GM21619 (cell line): ENCODE data around the gene DUSP28.
A peak's percentile ranks its signal among the peaks of the same experiment; 100 is the strongest.
"Not testable (repeated sequence)": the region's sequence is repeated elsewhere in the genome, so short reads cannot be mapped to it uniquely, and the experiment has no call there.

Experiments used
- ATAC-seq: cut with Tn5 transposase; IDR thresholded peaks from one replicate; pipeline ENCODE4 v1.9.1; 2021; ENCODE audit not compliant: unreplicated experiment

DUSP28 gene, protein sequence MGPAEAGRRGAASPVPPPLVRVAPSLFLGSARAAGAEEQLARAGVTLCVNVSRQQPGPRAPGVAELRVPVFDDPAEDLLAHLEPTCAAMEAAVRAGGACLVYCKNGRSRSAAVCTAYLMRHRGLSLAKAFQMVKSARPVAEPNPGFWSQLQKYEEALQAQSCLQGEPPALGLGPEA

DNA sequence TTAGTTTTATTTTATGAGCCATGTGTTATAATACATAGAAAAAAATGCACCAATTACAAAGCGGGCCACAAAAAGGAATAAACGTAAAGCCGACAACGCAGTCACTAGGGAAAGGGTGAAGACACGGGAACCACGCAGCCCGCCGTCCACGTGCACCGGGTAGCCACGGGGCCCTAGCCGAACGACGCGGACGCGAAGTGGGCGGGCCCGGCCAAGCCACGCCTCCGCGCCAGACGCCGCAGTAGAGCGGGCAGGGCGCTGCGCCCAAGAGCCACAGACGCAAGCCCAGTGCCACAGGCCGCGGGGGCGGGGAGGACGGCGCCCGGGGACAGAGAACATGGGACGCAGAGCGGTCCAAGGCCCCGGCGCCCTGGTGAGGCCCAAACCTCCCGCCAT lies at the start of gene DUSP28:
DUSP28 (plus strand) TSS at position 274 of the 396 bp plus-strand sequence. CDS start 328 bp downstream, outside the sequence.
- peak; percentile 57 for ATAC-seq

DNA sequence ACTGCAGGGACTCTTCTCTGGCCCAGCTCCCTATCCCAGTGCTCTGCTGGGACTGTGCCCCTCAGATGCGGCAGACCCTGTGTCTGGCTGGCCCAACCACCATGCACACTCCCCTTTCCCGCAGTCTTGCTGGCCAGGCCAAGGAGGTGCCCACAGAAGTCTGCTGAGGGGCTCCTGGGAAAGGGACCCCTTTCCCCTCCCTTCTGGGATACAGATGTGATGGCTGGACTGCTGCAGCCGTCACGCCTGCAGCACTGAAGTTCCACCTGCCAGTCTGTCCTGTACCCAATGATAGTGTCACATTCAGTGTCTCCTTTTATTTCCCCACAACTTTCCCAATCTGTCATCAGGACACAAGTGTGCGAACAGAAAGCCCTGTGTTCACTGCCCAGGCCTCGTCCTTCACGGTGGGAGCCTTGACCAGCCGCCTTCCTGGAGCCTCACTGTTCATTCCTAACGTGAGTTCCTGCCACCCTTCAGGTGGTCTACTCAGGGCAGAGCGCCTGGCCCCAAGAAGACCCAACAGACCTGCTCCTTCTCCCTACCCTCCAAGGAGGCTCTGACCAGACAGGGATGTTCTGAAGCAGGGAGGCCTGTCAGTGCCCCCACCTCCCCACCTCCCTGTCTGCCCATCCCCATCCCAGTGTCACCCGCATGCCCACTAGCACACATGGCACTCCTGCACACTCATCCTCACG lies 49.5 kb upstream of the DUSP28 start:
- no peak for ATAC-seq

DNA sequence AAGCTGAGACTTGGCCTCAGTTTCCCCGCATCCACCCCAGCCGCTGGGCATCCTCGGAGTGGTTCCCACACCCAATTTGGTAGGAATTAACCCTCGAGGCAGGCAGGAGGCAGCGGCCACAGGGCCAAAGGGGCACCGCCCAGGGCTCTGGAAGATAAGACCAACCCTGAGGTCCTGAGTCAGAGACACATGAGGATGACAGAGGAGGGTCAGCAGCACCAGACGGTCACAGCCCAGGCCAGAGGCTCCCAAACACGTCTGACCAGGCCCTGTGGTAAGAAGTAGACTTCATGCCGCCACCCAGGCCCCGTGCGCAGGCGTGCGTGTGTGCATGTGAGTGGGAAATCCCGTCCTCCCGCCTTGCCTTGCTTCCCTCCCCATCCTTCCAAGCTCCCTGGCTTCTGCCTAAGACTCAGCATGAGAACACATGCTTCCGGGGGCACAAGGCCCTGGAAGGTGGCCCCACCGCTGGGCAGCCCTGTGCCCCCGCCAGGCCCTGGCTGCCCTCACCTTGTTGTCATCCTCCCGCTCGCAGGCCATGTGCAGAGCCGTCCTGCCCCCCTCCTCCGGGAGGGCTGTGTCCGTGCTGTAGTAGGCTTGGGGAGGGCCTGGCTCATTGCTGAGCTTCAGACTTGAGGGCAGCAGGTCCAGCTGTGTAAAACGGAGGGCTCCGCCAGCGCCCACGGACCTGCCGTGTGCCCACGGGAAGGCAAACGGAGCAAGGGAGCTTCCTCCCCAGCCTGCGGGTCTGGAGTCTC lies 48.6 kb upstream of the DUSP28 start:
- no peak for ATAC-seq

DNA sequence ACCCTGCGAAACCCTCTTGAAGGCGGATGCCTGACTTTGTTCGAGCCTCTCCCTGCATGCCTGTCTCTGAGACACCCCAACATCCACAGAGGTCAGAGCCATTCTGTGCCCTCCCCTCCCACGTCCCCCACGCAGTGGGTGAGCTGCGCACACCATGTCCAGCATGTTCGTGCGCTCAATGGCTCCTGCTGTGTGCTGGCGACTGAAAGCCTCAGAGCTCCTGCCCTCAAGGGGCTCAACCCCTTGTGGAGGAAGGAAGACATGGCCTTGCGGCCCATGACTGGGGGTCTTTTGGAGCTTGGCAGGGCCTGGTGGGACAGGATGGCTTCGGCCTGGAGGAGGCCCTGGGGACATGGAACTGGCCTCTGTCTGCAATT lies 48.1 kb upstream of the DUSP28 start:
- no peak for ATAC-seq

DNA sequence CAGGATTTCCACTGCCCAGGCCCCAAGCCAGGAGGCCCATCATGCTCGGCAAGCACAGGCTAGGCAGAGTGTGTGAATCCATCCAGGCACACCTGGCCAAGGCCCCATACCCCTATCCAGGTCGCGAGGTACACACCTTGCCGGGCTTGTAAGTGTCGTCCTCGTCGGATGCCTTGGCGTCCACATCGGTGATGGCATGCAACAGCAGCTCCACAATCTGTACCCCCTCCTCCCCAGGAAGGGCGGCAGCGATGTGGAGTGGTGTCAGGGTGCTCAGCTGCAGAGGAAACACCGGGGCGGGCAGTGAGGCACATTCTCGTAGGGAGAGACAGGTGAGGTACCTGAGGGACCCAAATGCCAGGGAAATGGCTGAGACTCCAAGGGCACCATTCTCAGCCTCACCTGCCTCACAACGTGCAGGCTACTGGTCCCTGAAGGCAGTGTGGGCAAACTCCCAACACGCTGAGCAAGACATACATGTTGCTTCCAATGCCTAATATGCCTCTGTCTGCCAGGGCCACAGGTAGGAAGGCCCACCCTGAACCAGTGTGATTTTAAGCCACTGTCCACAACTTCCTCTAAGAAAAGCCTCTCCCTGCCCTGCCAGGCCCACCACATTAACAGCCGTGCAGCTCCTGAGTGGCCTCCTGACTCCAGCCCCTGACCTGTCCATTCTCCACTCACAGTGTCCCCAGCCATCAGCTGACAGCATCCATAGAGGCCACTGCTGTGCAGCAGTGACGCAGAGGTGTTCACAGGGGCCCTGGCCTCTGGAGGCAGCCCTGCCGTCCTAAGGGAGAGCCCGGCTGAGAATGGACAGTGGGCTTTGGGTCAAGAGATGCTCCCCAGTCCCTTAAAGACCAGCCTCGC lies 47.3 kb upstream of the DUSP28 start:
- no peak for ATAC-seq

DNA sequence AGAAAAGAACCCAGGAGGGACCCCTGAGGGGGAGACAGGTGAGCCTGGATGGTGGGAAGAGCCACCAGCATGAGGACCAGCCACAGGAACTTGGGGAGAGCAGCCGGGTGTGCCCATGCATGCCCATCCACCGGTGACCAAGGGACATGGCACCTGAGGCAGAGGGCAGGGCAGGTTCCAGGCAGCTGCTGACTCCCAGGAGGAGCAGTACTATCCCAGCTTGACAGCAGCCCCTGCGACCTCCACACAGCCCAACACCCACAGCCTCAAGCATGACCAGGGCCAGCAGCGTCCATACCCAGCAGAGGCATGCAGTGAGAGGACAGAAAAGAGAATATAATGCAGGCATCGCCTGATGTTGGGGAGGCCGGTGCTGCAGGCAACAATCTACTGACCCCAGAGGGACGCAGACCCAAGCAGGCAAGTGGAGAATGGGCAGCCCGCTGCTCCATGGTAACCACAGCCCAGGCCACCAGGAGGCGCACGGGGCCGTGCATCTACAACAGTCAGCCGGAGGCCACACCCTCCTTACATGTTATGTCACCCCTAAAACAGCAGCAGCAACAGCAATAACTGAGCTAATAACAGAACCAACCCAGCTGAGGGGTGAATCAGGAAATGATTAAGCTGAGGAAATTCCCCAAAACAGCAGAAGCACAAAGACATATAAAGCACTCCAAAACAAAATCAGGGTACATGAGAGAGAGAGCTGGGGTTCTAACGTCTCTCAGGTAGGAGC lies 46.4 kb upstream of the DUSP28 start:
- peak; percentile 98 for ATAC-seq

DNA sequence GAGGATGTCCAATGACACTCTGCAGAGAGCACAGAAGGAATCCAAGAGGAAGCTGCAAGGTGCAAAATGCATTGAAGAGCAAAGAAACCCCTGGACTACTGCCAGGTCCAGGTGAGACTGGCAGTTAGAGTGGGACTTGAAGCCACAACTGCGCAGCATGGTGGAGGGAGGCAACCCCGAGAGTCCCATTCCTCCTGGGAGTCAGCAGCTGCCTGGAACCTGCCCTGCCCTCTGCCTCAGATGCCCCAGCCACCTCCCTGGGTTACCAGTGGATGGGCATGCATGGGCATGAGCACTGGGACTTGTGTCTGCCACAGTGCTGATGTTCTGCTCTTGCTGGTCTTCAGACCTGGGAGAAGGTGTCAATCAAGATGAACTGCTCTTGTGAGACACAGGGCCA lies 45.5 kb upstream of the DUSP28 start:
- ATAC-seq, result no peak

DNA sequence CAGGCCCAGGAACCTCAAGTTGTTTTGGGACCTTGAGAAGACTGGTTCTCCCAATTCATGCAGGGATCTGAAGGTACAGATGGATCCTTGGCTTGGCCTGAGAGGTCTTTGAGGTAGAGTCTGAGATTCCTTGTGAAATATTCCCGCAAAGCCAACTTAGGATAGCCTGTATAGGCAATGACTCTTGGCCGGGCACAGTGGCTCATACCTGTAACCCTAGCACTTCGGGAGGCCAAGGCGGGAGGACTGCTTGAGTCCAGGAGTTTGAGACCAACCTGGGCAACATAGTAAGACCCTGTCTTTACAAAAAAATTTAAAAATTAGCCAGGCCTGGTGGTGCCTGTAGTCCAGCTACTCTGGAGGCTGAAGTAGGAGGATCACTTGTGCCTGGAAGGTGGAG lies 42.8 kb upstream of the DUSP28 start:
- no peak for ATAC-seq

DNA sequence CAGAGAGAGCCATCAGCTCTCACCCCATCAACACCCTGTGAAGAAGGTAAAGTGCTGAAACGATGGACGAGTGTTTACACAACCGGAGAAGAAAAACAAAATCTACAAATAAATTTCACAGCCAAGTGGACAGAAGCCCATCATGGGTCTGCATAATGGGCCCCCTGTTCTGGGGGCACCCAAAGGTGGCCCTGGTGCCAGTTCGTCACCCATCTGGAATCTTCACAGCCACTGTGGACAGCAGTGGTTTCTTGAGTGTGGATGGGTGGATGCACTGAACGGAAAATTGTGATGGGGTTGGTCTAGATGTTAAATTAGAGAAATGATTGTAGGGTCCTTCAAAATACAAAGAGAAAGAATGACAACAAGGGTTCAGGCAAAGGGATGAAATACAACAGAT lies 41.2 kb upstream of the DUSP28 start:
- ATAC-seq, result no peak

DNA sequence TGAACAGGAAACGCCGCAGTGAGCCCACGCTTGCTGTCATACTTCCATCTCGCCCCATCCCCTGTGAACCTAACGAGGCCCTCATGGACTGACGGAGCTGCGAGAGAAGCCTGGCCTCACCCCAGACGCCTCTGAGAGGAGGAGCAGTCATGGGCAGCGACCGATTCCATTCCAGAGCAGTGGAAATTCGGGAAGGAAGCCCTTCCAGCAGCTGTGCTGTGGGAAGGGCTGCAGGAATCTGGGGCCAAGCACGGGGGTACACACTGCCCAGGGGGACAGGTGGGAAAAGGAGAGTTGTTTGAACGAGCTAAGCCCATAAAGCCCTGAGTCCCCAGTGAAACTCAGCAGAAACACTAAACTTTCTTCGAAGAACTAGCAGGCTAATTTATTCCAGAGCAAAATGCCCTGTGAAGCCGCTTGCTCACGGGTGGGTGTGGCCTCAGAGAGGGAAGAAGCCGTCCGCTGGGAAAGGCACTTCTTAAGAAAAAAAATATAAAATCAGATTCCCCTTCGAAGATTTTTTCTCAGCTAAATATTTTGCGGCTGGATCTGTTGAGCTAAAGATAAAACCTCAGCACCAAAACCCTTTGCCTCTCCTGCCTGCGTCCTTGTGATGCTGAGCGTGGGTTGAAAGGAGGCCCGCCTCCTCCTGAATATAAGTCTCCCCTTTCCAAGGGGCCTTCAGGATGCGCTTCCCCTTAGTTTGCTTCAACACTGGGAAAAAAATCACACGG lies 40.6 kb upstream of the DUSP28 start:
- no peak for ATAC-seq

DNA sequence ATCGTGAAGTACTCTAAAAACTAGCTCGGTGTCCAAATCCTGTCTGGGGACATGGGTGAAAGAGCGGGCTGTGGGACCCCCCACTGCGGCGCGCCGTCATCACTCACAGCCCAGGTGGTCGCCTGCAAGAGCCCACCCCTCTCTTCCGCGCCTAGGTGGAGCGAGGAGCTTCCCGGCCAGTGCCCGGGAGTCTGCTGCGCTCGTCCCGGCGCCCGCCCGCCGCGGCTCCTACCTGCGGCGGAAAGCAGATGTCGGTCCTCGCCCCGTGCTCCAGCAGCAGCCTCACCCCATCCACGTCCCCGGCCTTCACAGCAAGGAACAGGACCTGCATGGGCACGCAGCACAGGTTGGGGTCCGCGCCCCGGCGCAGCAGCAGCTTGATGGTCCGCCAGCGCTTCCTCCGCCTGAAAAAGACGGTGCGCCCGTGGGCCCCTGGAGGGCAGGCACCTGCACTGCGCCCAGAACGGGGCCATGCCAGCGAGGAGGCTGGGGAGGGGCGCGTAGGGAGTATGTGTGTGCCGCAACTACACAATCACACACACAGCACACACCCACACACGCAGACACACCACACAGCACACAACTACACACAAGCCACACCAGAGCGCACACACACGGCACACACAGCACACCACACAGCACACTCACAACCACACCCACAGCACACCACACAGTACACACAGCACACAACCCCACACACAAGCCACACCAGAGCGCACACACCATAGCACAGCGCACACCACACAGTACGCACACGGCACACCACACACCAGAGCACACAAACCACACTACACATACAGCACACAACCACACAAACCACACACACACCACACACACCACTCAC lies 39.8 kb upstream of the DUSP28 start:
- ATAC-seq, result no peak

DNA sequence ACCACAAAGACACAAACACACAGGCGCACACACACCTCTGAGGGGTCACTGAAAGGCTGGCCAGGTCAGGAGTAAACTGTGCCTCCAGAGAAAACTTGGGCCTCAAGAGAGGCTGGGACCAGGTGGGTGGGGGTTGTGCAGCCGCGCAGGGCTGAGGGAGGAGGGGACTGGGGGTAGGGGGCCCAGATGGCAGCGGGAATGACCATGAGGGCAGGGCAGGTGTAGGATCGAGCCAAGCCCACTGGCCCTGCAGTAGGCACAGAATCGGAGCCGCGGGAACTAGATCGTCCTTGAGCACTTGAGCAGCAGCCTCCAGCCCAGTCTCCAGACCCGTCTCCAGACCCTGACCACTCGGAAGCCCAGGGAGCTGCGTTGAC lies 39.2 kb upstream of the DUSP28 start:
- ATAC-seq, result no peak

DNA sequence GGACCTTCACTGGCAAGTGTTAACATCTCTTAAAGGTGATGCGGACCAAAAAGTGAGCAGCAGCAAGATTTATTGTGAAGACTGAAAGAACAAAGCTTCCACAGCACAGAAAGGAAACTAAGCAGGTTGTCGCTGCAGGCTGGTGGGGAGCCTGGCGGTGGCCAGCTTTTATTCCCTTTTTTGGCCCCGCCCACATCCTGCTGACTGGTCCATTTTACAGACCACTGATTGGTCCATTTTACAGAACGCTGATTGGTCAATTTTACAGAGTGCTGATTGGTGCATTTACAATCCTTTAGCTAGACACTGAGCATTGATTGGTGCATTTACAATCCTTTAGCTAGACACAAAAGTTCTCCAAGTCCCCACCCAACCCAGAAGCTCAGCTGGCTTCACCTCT lies 38.3 kb upstream of the DUSP28 start:
- ATAC-seq, result not testable (repeated sequence)

DNA sequence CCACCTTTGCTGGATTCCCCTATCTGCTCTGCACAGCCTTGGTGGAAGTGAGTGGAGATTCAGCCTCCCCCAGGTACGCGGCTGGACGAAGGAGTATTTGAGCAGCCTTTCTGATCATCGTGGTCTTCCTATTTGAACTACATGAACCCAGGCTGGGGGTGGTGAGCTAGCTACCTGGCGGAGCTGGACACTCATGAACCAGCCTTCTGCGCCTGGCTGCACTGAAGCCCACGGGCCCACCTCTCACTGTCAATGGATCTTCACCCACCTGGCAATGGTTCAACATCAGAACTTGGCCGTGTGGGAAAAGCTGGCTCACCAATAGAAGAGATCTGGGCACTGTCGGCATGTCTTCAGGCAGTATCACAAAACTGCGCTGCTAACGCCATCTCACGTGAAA lies 37.8 kb upstream of the DUSP28 start:
- no peak for ATAC-seq

DNA sequence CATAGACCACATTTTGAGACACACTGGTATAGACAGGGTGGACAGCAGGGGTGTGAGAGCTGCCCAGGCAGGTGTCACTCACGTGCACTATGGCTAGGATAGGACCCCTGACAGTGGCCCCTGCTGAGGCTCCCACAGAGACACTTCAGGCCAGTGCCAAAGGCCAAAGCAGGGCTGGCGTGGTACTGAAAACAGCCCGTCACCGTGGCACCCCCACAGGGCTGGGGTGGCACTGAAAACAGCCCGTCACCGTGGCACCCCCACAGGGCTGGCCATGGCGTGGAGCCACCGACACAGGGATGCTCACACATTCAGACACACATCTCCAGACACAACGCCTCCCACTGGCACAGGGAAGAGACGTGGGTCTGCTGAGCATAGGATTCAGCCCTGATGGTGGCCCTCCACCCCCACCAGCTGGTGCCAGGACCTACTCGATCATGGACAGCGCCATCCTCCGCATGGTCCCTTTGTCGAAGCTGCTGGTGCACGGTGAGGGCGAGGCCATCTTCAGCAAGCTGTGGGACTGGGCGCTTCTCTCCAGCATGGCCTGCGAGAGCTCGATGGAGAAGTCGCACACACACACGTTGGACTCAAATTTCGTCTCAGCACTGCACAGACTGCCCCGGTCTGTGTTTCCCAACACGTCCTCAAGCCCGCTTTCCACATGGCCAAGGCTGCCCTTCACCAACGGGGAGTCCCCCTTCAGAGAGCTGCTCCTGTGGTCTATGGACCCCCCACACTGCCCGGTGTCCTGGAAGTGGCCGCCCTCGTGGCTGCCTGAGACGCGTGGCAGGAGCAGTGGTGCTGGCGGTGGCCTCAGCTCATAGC lies 36.5 kb upstream of the DUSP28 start:
- ATAC-seq, result no peak

DNA sequence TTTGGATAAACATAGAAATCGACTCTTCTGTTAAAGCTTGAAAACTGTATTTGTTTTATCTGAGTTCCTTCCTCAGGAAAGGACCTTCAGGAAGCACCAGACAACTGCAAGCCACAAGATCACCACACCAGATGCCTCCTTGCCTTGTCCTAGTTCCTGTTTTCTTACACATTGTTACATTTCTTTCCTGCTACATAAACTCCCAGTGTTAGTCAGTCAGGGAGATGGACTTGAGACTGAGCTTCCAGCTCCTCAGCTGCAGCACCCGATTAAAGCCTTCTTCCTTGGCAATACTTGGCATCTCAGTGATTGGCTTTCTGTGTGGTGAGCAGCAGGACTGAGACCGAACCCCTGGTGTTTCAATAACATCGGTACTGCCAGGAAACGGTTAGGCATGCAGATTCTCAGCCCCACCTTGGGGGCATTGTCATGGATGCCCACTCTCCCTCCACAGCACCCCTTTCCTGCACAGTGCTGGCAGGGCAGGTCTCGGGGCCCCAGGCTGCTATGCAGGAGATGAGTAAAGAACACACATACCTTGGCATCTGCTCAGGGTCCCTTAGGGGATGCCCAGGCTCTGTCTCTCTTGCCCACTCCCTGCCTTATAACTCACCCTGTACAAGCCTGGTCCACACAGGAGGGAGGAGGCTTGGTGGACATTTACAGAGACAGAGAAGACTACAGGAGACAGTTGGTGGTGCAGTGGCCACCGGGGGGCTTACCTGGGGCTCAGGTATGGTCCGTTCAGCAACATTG lies 35.0 kb upstream of the DUSP28 start:
- ATAC-seq, result no peak

DNA sequence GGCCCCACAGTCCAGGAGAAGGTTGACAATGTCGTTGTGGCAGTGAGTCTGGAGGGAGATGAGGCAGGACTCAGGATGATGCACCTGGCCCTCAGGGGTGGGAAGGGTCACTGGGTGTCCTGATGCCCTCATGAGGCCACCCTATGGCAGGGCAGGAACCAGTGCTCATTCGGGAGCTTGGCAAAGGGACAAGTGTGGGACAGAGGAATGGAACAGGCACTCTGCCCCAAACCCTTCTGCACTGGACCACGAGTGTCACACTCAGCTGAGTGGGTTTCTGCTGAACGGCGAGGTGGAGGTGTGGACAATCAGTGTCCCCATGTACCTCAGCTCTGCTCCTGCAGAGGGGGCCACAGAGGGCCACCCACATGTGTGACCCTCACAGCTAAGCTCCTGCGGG lies 34.4 kb upstream of the DUSP28 start:
- ATAC-seq, result no peak

DNA sequence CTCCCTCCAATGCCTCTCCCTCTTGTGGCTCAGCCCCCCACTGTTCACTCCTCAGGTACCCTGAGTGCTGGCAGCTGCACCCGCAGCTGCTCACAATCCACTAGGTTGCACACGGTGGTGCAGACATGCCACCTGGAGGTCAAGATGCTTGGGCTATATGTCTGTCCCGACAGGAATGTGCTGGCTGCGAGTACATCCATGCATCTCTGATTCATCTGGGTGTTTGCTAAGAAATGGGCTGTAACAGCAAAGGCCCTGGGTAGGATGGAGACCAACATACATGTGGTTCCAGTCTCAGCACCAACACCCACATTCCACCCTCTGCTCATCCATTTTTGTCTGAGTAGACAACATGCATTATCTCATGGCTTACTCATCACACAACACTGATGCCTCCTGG lies 33.6 kb upstream of the DUSP28 start:
- no peak for ATAC-seq
